Vagina (tissue), 2 donors: Measurements from ENCODE around the gene PBX2.

Experiments used
- POLR2A ChIP-seq, 2 donors: fragments of 450-650 bp; IDR thresholded peaks; one replicate each; pipeline ENCODE4 v1.6.1; 2017; ENCODE audit warnings: antibody characterized with exemption in 2 of 2, mild to moderate bottlenecking in 2 of 2, moderate library complexity in 2 of 2
- POLR2AphosphoS5 ChIP-seq, 2 donors: sonication (generic); formaldehyde crosslinking; IDR thresholded peaks; one replicate each; pipeline ENCODE4 v1.9.0; 2017; ENCODE audit warnings: antibody characterized with exemption in 2 of 2, mild to moderate bottlenecking in 2 of 2, low read depth in 1 of 2; ENCODE audit not compliant: insufficient read depth in 1 of 2
- TF ChIP-seq, protein P1 (sequence below), 3 experiments: fragments of 450-650 bp in 2 of 3; fragments of 200-600 bp in 1 of 3; sonication (generic) in 1 of 3; IDR thresholded peaks; one replicate each; pipeline ENCODE4 v1.5.1; 2017 to 2019; ENCODE audit warnings: antibody characterized with exemption in 3 of 3, mild to moderate bottlenecking in 2 of 3, moderate library complexity in 2 of 3

DNA sequence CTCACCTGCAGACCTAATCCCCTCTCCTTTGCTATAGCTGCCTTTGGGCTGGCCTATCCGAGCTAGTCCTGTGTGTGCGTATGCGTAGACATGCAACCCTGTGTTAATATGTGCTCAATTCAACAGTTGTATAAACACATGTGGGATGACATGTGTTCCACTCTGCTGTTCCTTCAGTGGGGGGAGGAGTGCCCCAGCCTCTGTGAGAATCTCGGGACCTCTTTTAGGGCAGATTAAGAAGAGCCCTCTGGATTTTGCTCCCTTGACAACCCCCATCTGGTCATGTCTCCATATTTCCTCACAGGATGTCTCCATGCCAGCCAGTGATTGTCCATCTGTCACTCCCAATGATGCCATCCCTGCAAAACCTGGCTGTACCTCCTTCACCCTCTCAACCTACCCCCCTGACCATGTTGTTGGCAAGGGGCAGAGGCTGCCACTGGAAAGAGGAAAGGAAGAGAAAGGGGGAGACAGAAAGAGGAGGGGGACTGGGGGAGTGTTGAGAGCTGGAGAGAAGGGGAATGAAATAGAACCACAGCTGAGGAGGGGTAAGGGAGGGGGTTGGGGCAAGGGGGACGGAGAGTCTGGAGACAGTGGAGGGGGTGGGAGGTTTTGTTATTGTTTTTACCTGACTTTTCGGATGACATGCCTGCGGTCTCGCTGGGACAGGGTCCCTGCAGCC is 38.7 kb downstream of the PBX2 start:
- TF ChIP-seq, protein P1, sequence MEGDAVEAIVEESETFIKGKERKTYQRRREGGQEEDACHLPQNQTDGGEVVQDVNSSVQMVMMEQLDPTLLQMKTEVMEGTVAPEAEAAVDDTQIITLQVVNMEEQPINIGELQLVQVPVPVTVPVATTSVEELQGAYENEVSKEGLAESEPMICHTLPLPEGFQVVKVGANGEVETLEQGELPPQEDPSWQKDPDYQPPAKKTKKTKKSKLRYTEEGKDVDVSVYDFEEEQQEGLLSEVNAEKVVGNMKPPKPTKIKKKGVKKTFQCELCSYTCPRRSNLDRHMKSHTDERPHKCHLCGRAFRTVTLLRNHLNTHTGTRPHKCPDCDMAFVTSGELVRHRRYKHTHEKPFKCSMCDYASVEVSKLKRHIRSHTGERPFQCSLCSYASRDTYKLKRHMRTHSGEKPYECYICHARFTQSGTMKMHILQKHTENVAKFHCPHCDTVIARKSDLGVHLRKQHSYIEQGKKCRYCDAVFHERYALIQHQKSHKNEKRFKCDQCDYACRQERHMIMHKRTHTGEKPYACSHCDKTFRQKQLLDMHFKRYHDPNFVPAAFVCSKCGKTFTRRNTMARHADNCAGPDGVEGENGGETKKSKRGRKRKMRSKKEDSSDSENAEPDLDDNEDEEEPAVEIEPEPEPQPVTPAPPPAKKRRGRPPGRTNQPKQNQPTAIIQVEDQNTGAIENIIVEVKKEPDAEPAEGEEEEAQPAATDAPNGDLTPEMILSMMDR (IDR thresholded peaks at IDR 0.05): no peak
- TF ChIP-seq POLR2A (IDR thresholded peaks at IDR 0.05) (no peak), POLR2AphosphoS5 (IDR thresholded peaks at IDR 0.05; ENCODE audit: insufficient read depth in 1 of 2, low read depth in 1 of 2) (no peak)
